Retinal pigment epithelial cell (primary cell): ENCODE measurements around the gene DMP1.
"Not testable (repeated sequence)": the region's sequence is repeated elsewhere in the genome, so short reads cannot be mapped to it uniquely, and the experiment has no call there.

Source experiments
- DNase-seq: peaks from one replicate; pipeline ENCODE4 v3.0.0-alpha.2; 2010; ENCODE audit warnings: low read depth
- H3K4me3 ChIP-seq: 2 replicates; pipeline ENCODE4 v1.5.1; 2011; ENCODE audit warnings: mild to moderate bottlenecking, low read length, control low read depth, moderate library complexity
- TF ChIP-seq, protein P1 (sequence below): conservative IDR thresholded peaks from 2 replicates; pipeline ENCODE4 v1.5.1; 2011; ENCODE audit warnings: low read depth, low read length, control low read depth, inconsistent platforms

Gene DMP1

DNA sequence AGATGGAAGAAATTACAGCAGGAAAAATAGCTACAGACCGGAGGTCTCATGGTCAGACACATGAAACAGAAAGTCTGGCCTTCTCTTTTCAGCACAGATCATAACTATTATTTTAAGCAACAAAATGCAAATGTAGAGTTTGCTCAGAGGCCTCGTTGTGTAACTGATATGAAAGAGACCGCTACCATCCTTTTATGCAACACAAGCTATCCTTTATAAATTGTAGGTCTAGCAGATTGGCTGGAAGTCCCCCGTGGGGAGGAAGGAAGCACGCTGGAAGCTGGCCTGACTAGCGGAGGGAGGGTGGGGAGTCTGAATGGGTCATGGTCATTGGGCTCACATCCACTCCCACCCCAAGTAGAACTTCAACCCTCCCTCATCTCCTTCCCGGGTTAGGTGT lies 27.7 kb downstream of the DMP1 start:
- TF ChIP-seq, protein P1, sequence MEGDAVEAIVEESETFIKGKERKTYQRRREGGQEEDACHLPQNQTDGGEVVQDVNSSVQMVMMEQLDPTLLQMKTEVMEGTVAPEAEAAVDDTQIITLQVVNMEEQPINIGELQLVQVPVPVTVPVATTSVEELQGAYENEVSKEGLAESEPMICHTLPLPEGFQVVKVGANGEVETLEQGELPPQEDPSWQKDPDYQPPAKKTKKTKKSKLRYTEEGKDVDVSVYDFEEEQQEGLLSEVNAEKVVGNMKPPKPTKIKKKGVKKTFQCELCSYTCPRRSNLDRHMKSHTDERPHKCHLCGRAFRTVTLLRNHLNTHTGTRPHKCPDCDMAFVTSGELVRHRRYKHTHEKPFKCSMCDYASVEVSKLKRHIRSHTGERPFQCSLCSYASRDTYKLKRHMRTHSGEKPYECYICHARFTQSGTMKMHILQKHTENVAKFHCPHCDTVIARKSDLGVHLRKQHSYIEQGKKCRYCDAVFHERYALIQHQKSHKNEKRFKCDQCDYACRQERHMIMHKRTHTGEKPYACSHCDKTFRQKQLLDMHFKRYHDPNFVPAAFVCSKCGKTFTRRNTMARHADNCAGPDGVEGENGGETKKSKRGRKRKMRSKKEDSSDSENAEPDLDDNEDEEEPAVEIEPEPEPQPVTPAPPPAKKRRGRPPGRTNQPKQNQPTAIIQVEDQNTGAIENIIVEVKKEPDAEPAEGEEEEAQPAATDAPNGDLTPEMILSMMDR: no peak
- H3K4me3 ChIP-seq: no peak overlapping the region
- DNase-seq: no peak

DNA sequence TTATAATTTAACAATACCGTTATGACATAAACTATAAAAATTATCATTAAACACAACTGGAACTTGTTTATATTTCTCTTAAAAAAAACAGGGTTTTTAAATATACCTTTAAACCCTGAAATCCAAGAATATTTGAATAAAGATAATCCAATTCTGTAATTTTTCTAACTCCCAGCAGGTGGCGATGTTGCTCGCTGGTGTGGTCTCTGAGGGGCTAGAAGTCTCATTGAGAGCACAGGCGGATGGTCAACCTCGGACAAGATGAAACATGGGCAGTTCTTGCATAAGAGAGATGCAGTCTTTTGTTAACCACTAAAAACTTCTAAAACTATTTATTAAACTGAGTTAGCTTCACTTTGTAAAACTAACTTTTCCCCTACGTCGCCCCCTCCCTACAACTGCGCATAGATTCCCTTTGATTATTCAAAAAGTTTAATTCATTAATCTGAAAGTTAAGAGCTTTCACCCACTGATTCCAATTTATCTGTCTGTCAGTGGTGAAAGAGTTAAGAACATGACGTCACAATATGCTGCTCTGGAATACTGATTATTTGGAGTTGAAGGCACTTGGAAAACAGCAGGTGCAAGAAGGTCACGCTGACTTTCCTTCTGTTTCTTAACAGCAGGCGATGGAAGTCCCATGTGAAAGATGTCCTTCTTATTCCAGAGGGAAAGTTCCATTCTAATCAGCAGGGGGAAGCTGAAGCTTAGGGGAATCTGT lies 29.5 kb downstream of the DMP1 start:
- TF ChIP-seq, protein P1: peak; percentile 67
- H3K4me3 ChIP-seq: no peak overlapping the region
- DNase-seq: no peak

DNA sequence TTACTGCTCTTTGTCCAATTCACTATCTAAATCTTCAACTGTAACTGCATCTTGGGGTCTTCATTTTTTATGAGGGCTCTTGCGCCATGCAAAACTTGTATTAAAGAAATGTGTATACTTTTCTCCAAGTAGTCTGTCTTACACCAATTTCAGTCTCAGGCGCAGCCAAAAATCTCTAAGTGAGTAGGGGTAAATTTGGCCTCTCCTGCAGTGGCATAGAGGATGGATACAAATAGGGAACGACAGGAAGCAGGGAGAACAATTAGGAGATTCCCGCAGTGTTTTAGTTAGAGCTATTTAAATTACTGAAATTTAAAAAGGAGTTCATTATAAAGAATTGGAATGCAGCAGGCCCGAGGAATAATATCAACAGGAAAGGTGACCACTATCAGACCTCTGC lies 30.2 kb downstream of the DMP1 start:
- no peak overlapping the region for H3K4me3 ChIP-seq
- DNase-seq: no peak
- TF ChIP-seq, protein P1: no peak

DNA sequence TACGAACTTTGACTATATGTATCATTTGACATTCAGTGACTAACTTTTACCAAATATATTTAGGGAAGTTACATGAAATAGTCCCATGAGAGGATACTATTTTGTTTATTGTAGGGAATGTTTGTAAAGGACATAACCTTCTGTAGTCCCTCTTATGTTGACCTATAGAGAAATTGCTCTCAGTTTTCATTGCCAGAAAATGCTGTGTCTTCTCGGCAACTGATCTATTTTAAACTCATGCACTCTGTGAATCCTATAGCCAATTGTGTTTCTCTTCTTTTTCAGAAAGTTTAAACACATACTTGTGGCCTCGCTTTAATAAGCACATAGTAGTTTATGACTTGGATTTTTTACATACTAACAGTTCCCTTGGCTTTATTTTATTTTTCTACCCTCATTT lies 38.2 kb downstream of the DMP1 start:
- TF ChIP-seq, protein P1: no peak
- H3K4me3 ChIP-seq: no peak overlapping the region
- no peak for DNase-seq

DNA sequence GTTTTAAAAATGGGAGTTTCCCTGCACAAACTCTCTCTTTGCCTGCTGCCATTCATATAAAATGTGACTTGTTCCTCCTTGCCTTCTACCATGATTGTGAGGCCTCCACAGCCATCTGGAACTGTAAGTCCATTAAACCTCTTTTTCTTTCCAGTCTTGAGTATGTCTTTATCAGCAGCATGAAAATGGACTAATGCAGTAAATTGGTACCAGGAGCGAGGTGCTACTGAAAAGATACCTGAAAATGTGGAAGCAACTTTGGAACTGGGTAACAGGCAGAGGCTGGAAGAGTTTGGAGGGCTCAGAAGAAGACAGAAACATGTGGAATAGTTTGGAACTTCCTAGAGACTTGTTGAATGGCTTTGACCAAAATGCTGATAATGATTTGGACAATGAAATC lies 40.9 kb downstream of the DMP1 start:
- not testable (repeated sequence) for DNase-seq, H3K4me3 ChIP-seq

DNA sequence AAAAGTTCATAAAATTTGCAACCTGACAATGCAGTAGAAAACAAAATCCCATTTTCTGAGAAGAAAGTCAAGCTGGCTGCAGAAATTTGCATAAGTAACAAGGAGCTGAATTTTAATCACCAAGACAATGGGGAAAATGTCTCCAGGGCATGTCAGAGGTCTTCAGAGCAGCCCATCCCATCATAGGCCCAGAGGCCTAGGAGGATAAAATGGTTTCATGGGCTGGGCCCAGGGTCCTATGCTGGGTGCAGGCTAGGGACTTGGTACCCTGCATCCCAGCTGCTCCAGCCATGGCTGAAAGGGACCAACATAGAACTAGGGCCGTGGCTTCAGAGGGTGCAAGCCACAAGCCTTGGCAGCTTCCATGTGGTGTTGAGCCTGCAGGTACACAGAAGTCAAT lies 42.0 kb downstream of the DMP1 start:
- not testable (repeated sequence) for H3K4me3 ChIP-seq, DNase-seq

DNA sequence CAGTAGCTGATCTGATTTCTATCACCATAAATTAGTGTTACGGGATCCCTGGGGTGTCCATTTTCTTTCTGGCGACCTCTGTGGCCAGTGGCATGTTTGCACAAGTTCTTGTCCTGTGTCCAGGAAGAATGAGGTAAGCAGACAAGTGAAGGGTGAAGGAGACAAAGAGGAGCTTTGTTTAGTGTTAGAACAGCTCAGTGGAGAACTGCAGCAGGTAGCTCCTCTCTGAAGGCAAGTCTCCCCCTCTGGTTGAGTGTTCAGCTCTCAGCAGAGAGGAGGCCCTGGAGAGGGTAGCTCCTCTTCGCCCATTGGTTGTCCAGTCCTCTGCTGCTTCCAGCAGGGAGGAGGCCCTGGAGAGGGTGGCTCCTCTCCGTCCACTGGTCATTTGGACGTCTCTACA lies 47.2 kb downstream of the DMP1 start:
- no peak overlapping the region for H3K4me3 ChIP-seq
- no peak for DNase-seq
- TF ChIP-seq, protein P1: no peak

DNA sequence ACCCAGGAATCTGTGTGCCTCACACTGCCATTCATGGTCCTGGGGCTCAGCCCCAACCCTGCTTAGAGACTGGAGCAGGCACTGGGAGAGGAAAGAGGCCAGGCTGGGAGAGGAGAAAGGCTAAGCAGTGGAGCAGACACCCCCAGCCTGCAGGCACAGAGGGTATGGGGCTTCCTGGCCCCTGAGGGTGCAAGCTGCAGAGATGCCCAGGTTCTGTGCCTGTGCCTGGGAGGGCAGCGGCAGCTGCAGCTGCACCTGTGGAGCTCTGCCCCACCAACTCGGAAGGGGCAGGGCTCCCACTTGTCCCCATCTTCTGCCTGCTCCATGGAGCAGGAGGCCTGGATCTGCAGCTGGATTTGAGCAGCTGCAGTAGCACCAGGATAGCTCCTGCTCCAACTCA lies 47.9 kb downstream of the DMP1 start:
- no peak for DNase-seq

More for the DNA sequence above, 47.9 kb downstream of the DMP1 start:
- TF ChIP-seq, protein P1: no peak
- no peak overlapping the region for H3K4me3 ChIP-seq
